DMS53 treated with DMSO at 0.1 percent for 48 hours (cell line): ENCODE measurements around the gene ACP6.
A peak's percentile ranks its signal among the peaks of the same experiment; 100 is the strongest.
"Not testable (repeated sequence)": the region's sequence is repeated elsewhere in the genome, so short reads cannot be mapped to it uniquely, and the experiment has no call there.

Source experiments
- DNase-seq: peaks from one replicate; lab custom pipeline; 2025; ENCODE audit not compliant: unreplicated experiment; lab: John Stamatoyannopoulos, UW

ACP6 gene

DNA sequence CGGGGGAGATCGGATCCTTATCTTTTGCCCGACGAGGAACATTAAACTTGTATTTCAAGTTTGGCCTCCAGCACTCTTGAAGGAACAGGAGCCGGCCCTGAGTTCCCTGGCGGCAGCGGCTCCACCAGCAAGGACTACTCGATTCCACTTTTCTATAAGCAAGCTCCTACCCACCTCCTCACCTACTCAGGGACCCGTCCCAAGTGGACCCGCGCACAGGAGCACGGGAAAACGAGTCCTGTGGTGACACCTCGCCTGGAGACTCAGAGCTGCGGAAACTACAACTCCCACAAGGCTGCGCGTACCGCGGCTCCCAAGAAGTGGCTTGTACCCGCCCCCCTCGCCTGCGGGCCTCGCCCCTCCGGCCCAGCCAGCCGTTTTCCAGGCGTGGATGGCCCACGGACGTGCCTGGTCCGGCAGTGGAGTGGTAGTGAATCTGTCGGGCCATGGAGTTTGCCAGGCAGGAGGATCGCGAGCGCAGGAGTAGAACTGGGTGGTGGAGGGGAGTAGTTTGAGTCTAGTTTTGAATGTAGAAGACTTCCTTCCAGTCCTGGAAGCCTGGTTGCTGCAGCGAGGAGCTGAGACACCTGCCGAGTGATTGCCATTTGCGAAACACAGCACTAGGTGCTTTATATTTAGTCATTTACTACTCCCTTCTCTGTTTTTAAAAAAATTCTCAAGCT, at the start of gene ACP6:
TSS of gene ACP6 (minus strand) at position 206 of the 683 bp plus-strand sequence. CDS start 476 bp downstream, outside the sequence.
- DNase-seq: peak; percentile 95

GRCh38 chr1:147719711-147720225, 49.4 kb upstream of the ACP6 start:
- DNase-seq: no peak

GRCh38 chr1:147719029-147719698, 48.8 kb upstream of the ACP6 start:
- DNase-seq: peak; percentile 88

DNA sequence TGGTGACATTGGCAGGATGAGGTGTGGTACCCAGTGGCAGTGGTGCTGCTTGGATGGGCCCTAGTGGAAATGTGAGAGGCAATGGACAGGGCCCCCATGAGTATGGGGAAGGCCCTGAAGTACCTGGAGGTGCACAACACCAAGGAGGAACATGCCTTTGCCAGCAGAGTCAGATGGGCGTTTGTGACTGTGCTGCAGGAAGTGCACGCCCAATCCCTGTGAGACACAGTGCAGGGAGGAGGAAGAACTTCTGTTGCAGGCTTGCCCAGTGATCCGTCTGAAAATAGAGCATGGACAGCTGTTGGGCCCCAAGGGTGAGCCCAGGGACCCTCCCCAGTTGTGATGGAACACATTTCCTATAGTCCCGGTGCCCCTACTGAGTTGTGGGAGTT, 47.4 kb upstream of the ACP6 start:
- DNase-seq: peak; percentile 53

GRCh38 chr1:147717051-147717705, 46.9 kb upstream of the ACP6 start:
- peak; percentile 98 for DNase-seq

DNA sequence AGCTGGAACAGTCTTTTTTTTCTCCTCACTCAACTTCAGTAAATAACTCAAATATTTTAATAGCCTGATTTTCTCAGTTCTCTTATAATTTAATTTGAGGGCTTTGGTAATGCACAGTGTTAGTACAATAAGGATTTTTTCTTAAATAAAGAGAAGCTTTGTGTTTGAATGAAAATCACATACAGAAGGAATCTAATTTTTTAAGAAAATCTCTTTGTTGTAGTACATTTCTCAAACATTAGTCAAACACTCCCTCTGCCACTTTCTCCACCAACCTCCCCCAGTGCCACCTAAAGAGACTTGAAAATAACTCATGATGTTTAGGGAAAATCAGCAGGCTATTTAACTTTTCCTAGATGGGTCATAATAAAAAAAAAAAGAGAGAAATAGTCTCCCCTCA, 42.3 kb upstream of the ACP6 start:
- no peak for DNase-seq

GRCh38 chr1:147700042-147701006, 30.0 kb upstream of the ACP6 start:
- peak; percentile 74 for DNase-seq

GRCh38 chr1:147699686-147700041, 29.3 kb upstream of the ACP6 start:
- DNase-seq: no peak

DNA sequence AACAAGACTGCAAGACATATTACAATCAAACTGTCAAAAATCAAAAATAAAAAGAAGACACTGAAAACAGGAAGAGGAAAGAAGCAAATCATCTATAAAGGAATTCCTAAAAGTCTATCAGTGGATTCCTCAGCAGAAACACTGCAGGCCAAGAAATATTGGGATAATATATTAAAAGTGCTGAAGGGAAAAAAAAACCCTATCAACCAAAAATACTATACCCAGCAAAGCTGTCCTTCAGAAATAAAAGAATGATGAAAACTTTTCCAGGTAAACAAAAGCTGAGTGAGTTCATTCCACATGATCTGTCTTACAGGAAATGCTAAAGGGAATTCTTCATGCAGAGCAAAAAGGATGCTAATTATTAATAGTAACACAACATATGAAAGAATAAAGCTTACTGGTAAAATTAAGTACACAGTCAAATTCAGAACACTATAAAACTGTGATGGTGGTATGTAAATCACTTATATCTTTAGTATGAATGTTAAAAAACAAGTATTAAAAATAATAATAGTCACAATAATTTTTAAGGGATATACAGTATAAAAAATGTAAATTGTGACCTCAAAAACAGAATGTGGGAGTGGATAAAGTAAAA, 12.9 kb upstream of the ACP6 start:
- DNase-seq: no peak

GRCh38 chr1:147680608-147681235, 10.4 kb upstream of the ACP6 start:
- not testable (repeated sequence) for DNase-seq

- DNase-seq: not testable (repeated sequence)
Measured at GRCh38 chr1:147677681-147678080, 7.4 kb upstream of the ACP6 start.

DNA sequence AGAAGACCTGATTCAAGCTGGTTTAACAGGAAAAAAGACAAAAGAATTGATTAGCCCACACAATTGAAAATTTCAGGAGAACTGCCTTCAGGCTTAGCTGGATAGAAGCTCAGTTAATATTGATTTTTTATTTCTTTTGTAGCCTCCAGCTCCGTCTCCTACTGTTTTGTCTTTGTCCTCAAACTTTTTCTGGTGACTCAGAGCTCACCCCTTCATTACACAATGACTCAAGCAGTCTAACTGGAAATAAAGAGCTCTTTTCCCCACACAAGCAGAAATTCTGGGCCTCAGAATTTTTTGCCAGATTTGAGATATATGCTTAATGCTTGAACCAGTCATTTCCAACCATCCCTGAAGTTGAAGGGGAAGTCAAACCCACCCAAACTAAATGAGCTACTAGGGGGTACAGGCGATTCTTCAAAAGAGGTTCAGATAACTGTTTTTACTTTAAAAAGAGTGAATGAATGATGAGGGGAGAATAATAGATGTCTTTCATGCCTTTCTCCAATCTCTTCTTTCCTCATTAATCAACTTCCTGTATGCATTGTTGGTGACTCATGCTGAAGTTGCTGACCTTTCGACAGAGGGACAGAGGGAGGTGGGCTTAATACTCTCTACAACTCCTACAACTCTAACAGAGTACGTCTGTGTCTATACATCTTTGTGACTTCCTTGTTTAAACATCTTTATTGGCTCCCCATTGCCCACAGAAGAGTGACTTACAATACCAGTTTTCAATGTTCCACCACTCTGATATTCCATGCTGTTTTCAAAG, 6.2 kb upstream of the ACP6 start:
- DNase-seq: no peak

DNA sequence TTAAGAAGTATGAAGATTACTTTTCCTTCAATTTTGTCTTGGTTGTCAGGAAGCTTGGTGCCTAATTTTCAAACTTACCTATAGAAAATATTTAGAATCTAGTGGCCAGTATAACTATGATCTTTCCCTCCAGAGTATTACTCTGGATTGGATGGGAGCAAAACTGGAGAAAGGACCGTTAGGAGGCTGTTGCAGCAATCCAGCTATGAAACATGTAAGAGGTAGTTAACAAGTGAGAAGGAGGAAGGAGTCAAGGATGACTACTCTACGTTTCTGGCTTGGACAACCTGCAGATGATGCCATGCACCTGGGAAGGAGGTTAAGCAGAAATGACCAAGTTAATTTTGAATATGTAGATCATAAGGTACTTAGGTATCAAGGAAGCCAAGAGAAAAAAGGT, 3.5 kb upstream of the ACP6 start:
- DNase-seq: no peak

GRCh38 chr1:147673406-147673805, 3.1 kb upstream of the ACP6 start:
- no peak for DNase-seq

GRCh38 chr1:147669469-147670318, 630 bp downstream of the ACP6 start:
- peak; percentile 40 for DNase-seq

DNA sequence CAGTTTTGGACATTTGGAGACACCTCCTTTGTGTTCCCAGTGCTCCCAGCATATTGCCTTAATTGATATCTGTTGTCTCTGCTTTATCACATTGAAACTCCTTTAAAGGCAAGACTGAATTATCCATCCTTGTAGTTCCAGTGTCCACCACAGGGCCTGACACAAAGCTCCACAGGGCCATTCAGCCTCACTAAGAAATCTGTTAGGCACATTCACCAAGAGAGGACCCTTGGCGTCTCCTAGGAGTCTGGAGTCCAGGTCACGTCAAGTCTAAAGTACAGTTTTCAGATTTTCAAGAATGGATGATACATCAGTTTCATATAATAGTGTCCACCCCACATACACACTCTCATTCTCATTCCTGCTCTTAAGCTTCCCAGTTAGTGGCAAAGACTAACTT, 4.8 kb downstream of the ACP6 start:
- DNase-seq: no peak

DNA sequence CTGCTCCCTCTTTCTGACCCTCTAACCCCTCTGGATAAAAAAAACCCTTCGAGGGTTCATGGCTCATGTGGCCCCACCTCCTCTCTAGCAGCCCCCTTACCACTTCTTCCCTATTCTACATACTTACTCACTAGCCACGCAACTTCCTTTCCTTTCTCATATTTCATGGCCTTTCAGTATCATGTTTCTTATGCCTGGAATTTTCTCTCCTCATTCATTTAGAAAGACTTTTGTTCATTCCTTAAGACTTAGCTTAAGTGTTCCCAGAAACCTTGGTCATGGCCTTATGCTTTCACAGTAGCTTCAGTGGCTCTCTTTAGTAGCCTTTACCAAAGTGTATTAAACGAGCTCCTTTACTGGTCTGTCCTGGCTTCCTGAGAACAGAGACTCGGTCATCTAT, 6.1 kb downstream of the ACP6 start:
- DNase-seq: no peak

DNA sequence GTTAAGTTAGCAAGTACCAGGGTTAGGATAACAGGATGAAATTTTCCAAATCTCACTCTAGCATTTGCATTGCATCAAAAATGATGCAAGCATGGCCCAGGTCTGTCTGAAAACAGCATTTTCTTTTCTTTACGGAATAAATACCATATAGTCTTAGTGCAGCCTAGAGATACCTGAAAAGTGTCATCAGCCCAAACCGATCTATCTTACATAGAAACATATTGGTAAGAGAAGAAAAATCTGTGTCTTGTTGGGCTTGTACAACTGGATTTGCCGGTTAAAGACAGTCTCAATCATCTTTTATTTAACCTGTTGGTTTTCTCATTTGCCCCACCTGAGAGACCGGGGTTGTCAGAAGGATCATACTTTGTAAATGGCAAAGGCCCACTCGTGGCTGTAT, 15.8 kb downstream of the ACP6 start:
- no peak for DNase-seq
